WERI-Rb-1 (cell line): ENCODE results near the gene SH3TC1.

Experiments used
- DNase-seq: peaks from one replicate; pipeline ENCODE4 v3.0.0-alpha.2; 2020
- H3K27ac ChIP-seq: fragments of 250-450 bp; sonication (Bioruptor Pico); 2 replicates; pipeline ENCODE4 v1.5.1; 2020; ENCODE audit warnings: mild to moderate bottlenecking, moderate library complexity
- H3K27me3 ChIP-seq: fragments of 250-450 bp; sonication (Bioruptor Pico); 2 replicates; pipeline ENCODE4 v1.5.1; 2021; ENCODE audit warnings: mild to moderate bottlenecking, low read depth, moderate library complexity; ENCODE audit not compliant: insufficient read depth, severe bottlenecking
- H3K36me3 ChIP-seq: fragments of 250-450 bp; sonication (Bioruptor Pico); 2 replicates; pipeline ENCODE4 v1.5.1; 2020; ENCODE audit warnings: mild to moderate bottlenecking, moderate library complexity
- H3K4me3 ChIP-seq: 2 replicates; pipeline ENCODE4 v1.5.1; 2011; ENCODE audit warnings: low read depth, mild to moderate bottlenecking, control low read depth, low read length
- H3K9me3 ChIP-seq: fragments of 250-450 bp; sonication (Bioruptor Pico); 2 replicates; pipeline ENCODE4 v1.5.1; 2021; ENCODE audit warnings: mild to moderate bottlenecking, moderate library complexity; ENCODE audit not compliant: severe bottlenecking
- CTCF ChIP-seq: IDR thresholded peaks from 2 replicates; pipeline ENCODE4 v1.5.1; 2011; ENCODE audit warnings: low read depth, mild to moderate bottlenecking, control low read depth, inconsistent platforms, low read length

SH3TC1 gene

GRCh38 chr4:8195841-8196458, 3.1 kb upstream of the SH3TC1 start:
- no peaks in the 10 kb centered on the region for H3K27me3 ChIP-seq
- no peak for TF ChIP-seq CTCF
- H3K36me3 ChIP-seq = no peaks in the 10 kb centered on the region
- no peaks in the 10 kb centered on the region for H3K9me3 ChIP-seq
- DNase-seq = no peak
- no peak overlapping the region for H3K27ac ChIP-seq
- H3K4me3 ChIP-seq = no peak overlapping the region

GRCh38 chr4:8197521-8197920, 1.6 kb upstream of the SH3TC1 start:
- no peak overlapping the region for H3K27ac ChIP-seq
- no peaks in the 10 kb centered on the region for H3K9me3 ChIP-seq
- no peaks in the 10 kb centered on the region for H3K27me3 ChIP-seq
- no peak for TF ChIP-seq CTCF
- no peak overlapping the region for H3K4me3 ChIP-seq
- H3K36me3 ChIP-seq = no peaks in the 10 kb centered on the region
- no peak for DNase-seq

- no peaks in the 10 kb centered on the region for H3K9me3 ChIP-seq
- H3K27ac ChIP-seq = no peak overlapping the region
- H3K4me3 ChIP-seq = no peak overlapping the region
- TF ChIP-seq CTCF = no peak
- no peaks in the 10 kb centered on the region for H3K27me3 ChIP-seq
- no peak for DNase-seq
- H3K36me3 ChIP-seq = no peaks in the 10 kb centered on the region
Measured at GRCh38 chr4:8198206-8198905, 734 bp upstream of the SH3TC1 start.

GRCh38 chr4:8199594-8200301, 658 bp downstream of the SH3TC1 start:
- no peaks in the 10 kb centered on the region for H3K9me3 ChIP-seq
- TF ChIP-seq CTCF = no peak
- H3K36me3 ChIP-seq = no peaks in the 10 kb centered on the region
- H3K4me3 ChIP-seq = peak overlapping the region; percentile 7; the same call in 1 of the 2 replicates
- H3K27ac ChIP-seq = peak overlapping the region; percentile 52
- H3K27me3 ChIP-seq = no peaks in the 10 kb centered on the region
- no peak for DNase-seq

GRCh38 chr4:8200302-8200975, 1.3 kb downstream of the SH3TC1 start:
- no peak overlapping the region for H3K27ac ChIP-seq
- no peak overlapping the region for H3K4me3 ChIP-seq
- H3K27me3 ChIP-seq = no peaks in the 10 kb centered on the region
- TF ChIP-seq CTCF = no peak
- no peak for DNase-seq
- H3K9me3 ChIP-seq = no peaks in the 10 kb centered on the region
- no peaks in the 10 kb centered on the region for H3K36me3 ChIP-seq
